Activated naive CD4-positive, alpha-beta T cell treated with anti-CD3 and anti-CD28 coated beads, Interleukin-2, amount 10 ng/mL, durations not matched to agents 7 days and 5 days (primary cell): ENCODE measurements around the gene TBC1D4.
"Not testable (repeated sequence)": the region's sequence is repeated elsewhere in the genome, so short reads cannot be mapped to it uniquely, and the experiment has no call there.

ENCODE experiments used
- CTCF ChIA-PET: fragments of 350-600 bp; sonication (Branson Sonifier 250); formaldehyde crosslinking; loops from one replicate; lab custom pipeline; 2021; ENCODE audit warnings: antibody characterized with exemption; lab: Charles Lee
- DNase-seq: peaks from one replicate; pipeline ENCODE4 v3.0.0-alpha.2; 2020
- H3K27ac Mint-ChIP-seq: one replicate; pipeline ENCODE4 v1.8.0; 2021; ENCODE audit warnings: mild to moderate bottlenecking, moderate library complexity, mixed read lengths
- H3K27me3 Mint-ChIP-seq: one replicate; pipeline ENCODE4 v1.8.0; 2021; ENCODE audit warnings: mild to moderate bottlenecking, mixed read lengths
- H3K36me3 Mint-ChIP-seq: one replicate; pipeline ENCODE4 v1.8.0; 2021; ENCODE audit warnings: mixed read lengths
- H3K4me1 Mint-ChIP-seq: one replicate; pipeline ENCODE4 v1.8.0; 2021; ENCODE audit warnings: mixed read lengths
- H3K4me3 Mint-ChIP-seq: one replicate; pipeline ENCODE4 v1.8.0; 2021; ENCODE audit warnings: mild to moderate bottlenecking, moderate library complexity, mixed read lengths
- H3K9me3 Mint-ChIP-seq: one replicate; pipeline ENCODE4 v1.8.0; 2021; ENCODE audit warnings: mixed read lengths

Gene TBC1D4

GRCh38 chr13:75302071-75302698 is 179.8 kb downstream of the TBC1D4 start:
- H3K27ac Mint-ChIP-seq = no peak overlapping the region

GRCh38 chr13:75299913-75300862 is 181.8 kb downstream of the TBC1D4 start:
- Mint-ChIP-seq H3K27me3 (no peaks in the 10 kb centered on the region), H3K9me3 (peaks cover 4% of the 10 kb centered on the region), H3K4me3 (no peak overlapping the region), H3K4me1 (peaks cover 5% of the 10 kb centered on the region), H3K36me3 (peaks cover 20% of the 10 kb centered on the region), H3K27ac (no peak overlapping the region)
- DNase-seq = no peak
- CTCF ChIA-PET = no interaction called here

More at GRCh38 chr13:75302071-75302698, 179.8 kb downstream of the TBC1D4 start:
- no peak overlapping the region for H3K4me3 Mint-ChIP-seq
- no peaks in the 10 kb centered on the region for H3K27me3 Mint-ChIP-seq
- no peaks in the 10 kb centered on the region for H3K4me1 Mint-ChIP-seq
- CTCF ChIA-PET = no interaction called here
- H3K36me3 Mint-ChIP-seq = peaks cover 25% of the 10 kb centered on the region
- DNase-seq = no peak
- peaks cover 4% of the 10 kb centered on the region for H3K9me3 Mint-ChIP-seq

GRCh38 chr13:75299246-75299645 is 182.7 kb downstream of the TBC1D4 start:
- CTCF ChIA-PET = no interaction called here
- H3K4me3 Mint-ChIP-seq = no peak overlapping the region
- H3K36me3 Mint-ChIP-seq = peaks cover 17% of the 10 kb centered on the region
- peaks cover 6% of the 10 kb centered on the region for H3K4me1 Mint-ChIP-seq
- no peak overlapping the region for H3K27ac Mint-ChIP-seq
- no peaks in the 10 kb centered on the region for H3K27me3 Mint-ChIP-seq
- no peaks in the 10 kb centered on the region for H3K9me3 Mint-ChIP-seq
- no peak for DNase-seq

GRCh38 chr13:75296641-75297040 is 185.3 kb downstream of the TBC1D4 start:
- no peaks in the 10 kb centered on the region for H3K27me3 Mint-ChIP-seq
- no peaks in the 10 kb centered on the region for H3K9me3 Mint-ChIP-seq
- H3K4me1 Mint-ChIP-seq = peaks cover 6% of the 10 kb centered on the region
- no peak for DNase-seq
- peaks cover 21% of the 10 kb centered on the region for H3K36me3 Mint-ChIP-seq
- H3K27ac Mint-ChIP-seq = no peak overlapping the region
- CTCF ChIA-PET = no interaction called here
- H3K4me3 Mint-ChIP-seq = no peak overlapping the region

- DNase-seq = no peak
- H3K9me3 Mint-ChIP-seq = no peaks in the 10 kb centered on the region
- peaks cover 6% of the 10 kb centered on the region for H3K4me1 Mint-ChIP-seq
- H3K27me3 Mint-ChIP-seq = no peaks in the 10 kb centered on the region
- H3K27ac Mint-ChIP-seq = no peak overlapping the region
- H3K36me3 Mint-ChIP-seq = peaks cover 22% of the 10 kb centered on the region
- CTCF ChIA-PET = no interaction called here
- H3K4me3 Mint-ChIP-seq = no peak overlapping the region
Measured at GRCh38 chr13:75295201-75295600, 186.8 kb downstream of the TBC1D4 start.

- Mint-ChIP-seq H3K36me3 (peaks cover 22% of the 10 kb centered on the region), H3K4me3 (no peak overlapping the region), H3K4me1 (peaks cover 6% of the 10 kb centered on the region), H3K27ac (no peak overlapping the region), H3K27me3 (no peaks in the 10 kb centered on the region), H3K9me3 (no peaks in the 10 kb centered on the region)
- DNase-seq = no peak
- CTCF ChIA-PET = no interaction called here
Measured at GRCh38 chr13:75294110-75294509, 187.9 kb downstream of the TBC1D4 start.

- Mint-ChIP-seq H3K27ac (no peak overlapping the region), H3K27me3 (no peaks in the 10 kb centered on the region), H3K4me3 (no peak overlapping the region), H3K9me3 (no peaks in the 10 kb centered on the region), H3K36me3 (peaks cover 29% of the 10 kb centered on the region), H3K4me1 (no peaks in the 10 kb centered on the region)
- CTCF ChIA-PET = no interaction called here
- DNase-seq = no peak
Measured at GRCh38 chr13:75285310-75285709, 196.7 kb downstream of the TBC1D4 start.

- Mint-ChIP-seq H3K4me3 (no peak overlapping the region), H3K27me3 (no peaks in the 10 kb centered on the region), H3K36me3 (peaks cover 6% of the 10 kb centered on the region), H3K9me3 (peaks cover 5% of the 10 kb centered on the region), H3K4me1 (no peaks in the 10 kb centered on the region), H3K27ac (no peak overlapping the region)
- DNase-seq = no peak
- CTCF ChIA-PET = no interaction called here
Measured at GRCh38 chr13:75279834-75280369, 202.1 kb downstream of the TBC1D4 start.

- H3K27me3 Mint-ChIP-seq, H3K4me1 Mint-ChIP-seq, H3K27ac Mint-ChIP-seq, H3K4me3 Mint-ChIP-seq, H3K9me3 Mint-ChIP-seq, H3K36me3 Mint-ChIP-seq, DNase-seq: not testable (repeated sequence)
- CTCF ChIA-PET = interaction anchor here (0.8 kb wide), 1 partner anchor 55 kb away, joined by 3 read pairs; no protein-coding TSS in a partner anchor
Measured at GRCh38 chr13:75273695-75274094, 208.3 kb downstream of the TBC1D4 start.

GRCh38 chr13:75271846-75272245 is 210.1 kb downstream of the TBC1D4 start:
- H3K4me3 Mint-ChIP-seq = no peak overlapping the region
- no peak for DNase-seq
- peaks cover 5% of the 10 kb centered on the region for H3K9me3 Mint-ChIP-seq
- no peak overlapping the region for H3K27ac Mint-ChIP-seq
- no peaks in the 10 kb centered on the region for H3K4me1 Mint-ChIP-seq
- H3K36me3 Mint-ChIP-seq = no peaks in the 10 kb centered on the region
- CTCF ChIA-PET = no interaction called here
- peaks cover 3% of the 10 kb centered on the region for H3K27me3 Mint-ChIP-seq

GRCh38 chr13:75268481-75268880 is 213.5 kb downstream of the TBC1D4 start:
- H3K9me3 Mint-ChIP-seq, H3K36me3 Mint-ChIP-seq, H3K27me3 Mint-ChIP-seq, H3K27ac Mint-ChIP-seq, DNase-seq, H3K4me3 Mint-ChIP-seq, CTCF ChIA-PET, H3K4me1 Mint-ChIP-seq: not testable (repeated sequence)

GRCh38 chr13:75264611-75265010 is 217.4 kb downstream of the TBC1D4 start:
- CTCF ChIA-PET = interaction anchor here (1.3 kb wide), 1 partner anchor 9 kb away, joined by 3 read pairs; no protein-coding TSS in a partner anchor
- no peak overlapping the region for H3K4me3 Mint-ChIP-seq
- no peak overlapping the region for H3K27ac Mint-ChIP-seq
- H3K36me3 Mint-ChIP-seq = no peaks in the 10 kb centered on the region
- no peak for DNase-seq
- H3K27me3 Mint-ChIP-seq = no peaks in the 10 kb centered on the region
- no peaks in the 10 kb centered on the region for H3K9me3 Mint-ChIP-seq
- H3K4me1 Mint-ChIP-seq = no peaks in the 10 kb centered on the region

GRCh38 chr13:75263741-75264407 is 218.1 kb downstream of the TBC1D4 start:
- no peak for DNase-seq
- Mint-ChIP-seq H3K4me1 (no peaks in the 10 kb centered on the region), H3K36me3 (no peaks in the 10 kb centered on the region), H3K4me3 (no peak overlapping the region), H3K27ac (no peak overlapping the region), H3K9me3 (no peaks in the 10 kb centered on the region), H3K27me3 (no peaks in the 10 kb centered on the region)
- CTCF ChIA-PET = interaction anchor here (1.3 kb wide), 1 partner anchor 8 kb away, joined by 3 read pairs; no protein-coding TSS in a partner anchor
